A549 (cell line): ENCODE measurements around the gene PLK5. TPM values are rescaled to one million over a fixed set of nuclear protein-coding genes. Genes with fewer than 3 reads are reported as not detected.
A peak's percentile ranks its signal among the peaks of the same experiment; 100 is the strongest.

Source experiments
- ATAC-seq, 2 experiments: fragments of 200-7000 bp in 1 of 2; fragments of >200 bp in 1 of 2; cut with Nextera tagmentation in 1 of 2; cut with Tn5 transposase in 1 of 2; 3 replicates each; pipeline versions ENCODE4 v1.8.0 to v1.9.1; 2018 to 2020; ENCODE audit warnings: mild to moderate bottlenecking in 1 of 2, moderate library complexity in 1 of 2
- CTCF ChIA-PET: fragments of 300-600 bp; sonication (Branson Sonifier 250); formaldehyde crosslinking; extraction: SDS; loops from one replicate; lab custom pipeline; 2021; ENCODE audit warnings: antibody characterized with exemption, inconsistent platforms; lab: Yijun Ruan, JAX
- POLR2A ChIA-PET: fragments of 350-600 bp; formaldehyde crosslinking; extraction: SDS; loops from one replicate; lab custom pipeline; 2021; ENCODE audit warnings: antibody characterized with exemption, inconsistent platforms; lab: Yijun Ruan, JAX
- DNase-seq, 2 experiments: peaks; one replicate each; pipeline versions ENCODE4 v3.0.0 to v3.0.0-alpha.2; 2011 to 2016; ENCODE audit warnings: low read depth in 1 of 2, low spot score in 1 of 2
- FAIRE-seq: peaks from 2 replicates; lab custom pipeline; 2011; peaks lifted over from hg19 to GRCh38; lab: Jason Lieb, UNC
- H3K27ac ChIP-seq, 2 experiments: fragments of >200 bp; sonication (Bioruptor Twin); formaldehyde crosslinking; 3 replicates each; pipeline ENCODE4 v1.5.1; 2016 to 2017
- H3K4me1 ChIP-seq: fragments of >200 bp; sonication (Bioruptor Twin); formaldehyde crosslinking; 3 replicates; pipeline ENCODE4 v1.6.1; 2016
- H3K4me2 ChIP-seq: fragments of >200 bp; sonication (Bioruptor Twin); formaldehyde crosslinking; 3 replicates; pipeline ENCODE4 v1.6.1; 2016
- H3K4me3 ChIP-seq: fragments of >200 bp; sonication (Bioruptor Twin); formaldehyde crosslinking; 3 replicates; pipeline ENCODE4 v1.5.1; 2016
- H3K9me3 ChIP-seq: fragments of >200 bp; sonication (Bioruptor Twin); formaldehyde crosslinking; 3 replicates; pipeline ENCODE4 v1.6.1; 2016
- CBX8 ChIP-seq: fragments of 200-600 bp; sonication (generic); IDR thresholded peaks from 2 replicates; pipeline ENCODE4 v1.6.1; 2016
- E2F6 ChIP-seq: IDR thresholded peaks from 2 replicates; pipeline ENCODE4 v1.6.1; 2012; ENCODE audit warnings: low read depth, borderline replicate concordance
- ELK1 ChIP-seq: fragments of 150-350 bp; IDR thresholded peaks from 2 replicates; pipeline ENCODE4 v1.6.1; 2014; ENCODE audit warnings: low read depth, mild to moderate bottlenecking, low read length
- FOSB ChIP-seq: fragments of 250-450 bp; sonication (Bioruptor Pico); IDR thresholded peaks from 2 replicates; pipeline ENCODE4 v1.5.0; 2020; ENCODE audit warnings: mild to moderate bottlenecking, moderate library complexity
- HEYL ChIP-seq: fragments of 250-450 bp; sonication (Bioruptor Pico); IDR thresholded peaks from 2 replicates; pipeline ENCODE4 v1.8.0; 2021; ENCODE audit warnings: mild to moderate bottlenecking, moderate library complexity
- HOXB5 ChIP-seq: fragments of 250-450 bp; sonication (Bioruptor Pico); IDR thresholded peaks from 2 replicates; pipeline ENCODE4 v1.5.0; 2020; ENCODE audit warnings: mild to moderate bottlenecking, moderate library complexity
- JUN ChIP-seq, 2 experiments: fragments of >200 bp; sonication (Bioruptor Twin); formaldehyde crosslinking; IDR thresholded peaks; 2 replicates in 1 of 2; 3 replicates in 1 of 2; pipeline ENCODE4 v1.6.1; 2016 to 2017
- JUNB ChIP-seq: fragments of >200 bp; sonication (Bioruptor Twin); formaldehyde crosslinking; IDR thresholded peaks from 2 replicates; pipeline ENCODE4 v1.6.1; 2016
- KDM1A ChIP-seq: fragments of 200-600 bp; sonication (generic); IDR thresholded peaks from 2 replicates; pipeline ENCODE4 v1.6.1; 2016; ENCODE audit warnings: low read depth, mild to moderate bottlenecking
- KDM5A ChIP-seq: fragments of 200-600 bp; sonication (generic); IDR thresholded peaks from 2 replicates; pipeline ENCODE4 v1.6.1; 2016; ENCODE audit warnings: antibody characterized with exemption, mild to moderate bottlenecking
- MAX ChIP-seq: IDR thresholded peaks from 2 replicates; pipeline ENCODE4 v1.6.1; 2012
- MAZ ChIP-seq: fragments of 150-350 bp; IDR thresholded peaks from 2 replicates; pipeline ENCODE4 v1.6.1; 2014; ENCODE audit warnings: antibody characterized with exemption, low read depth, low read length, borderline replicate concordance
- MYC ChIP-seq: IDR thresholded peaks from 2 replicates; pipeline ENCODE4 v1.6.1; 2012; ENCODE audit warnings: mild to moderate bottlenecking, inconsistent platforms, low read length, improper control_type of control experiment, borderline replicate concordance
- NFE2L2 ChIP-seq: fragments of 150-350 bp; conservative IDR thresholded peaks from 2 replicates; pipeline ENCODE4 v1.6.1; 2014; ENCODE audit warnings: low read length
- NPAS2 ChIP-seq: fragments of 250-450 bp; sonication (Bioruptor Pico); IDR thresholded peaks from 2 replicates; pipeline ENCODE4 v1.8.0; 2022; ENCODE audit warnings: mild to moderate bottlenecking, moderate library complexity, borderline replicate concordance
- PBX3 ChIP-seq: IDR thresholded peaks from 2 replicates; pipeline ENCODE4 v1.6.1; 2012
- POLR2AphosphoS2 ChIP-seq: conservative IDR thresholded peaks from 2 replicates; pipeline ENCODE4 v1.6.1; 2012; ENCODE audit warnings: low read length, improper control_type of control experiment, inconsistent platforms
- RAD21 ChIP-seq, 2 experiments: fragments of >200 bp in 1 of 2; sonication (Bioruptor Twin) in 1 of 2; formaldehyde crosslinking in 1 of 2; IDR thresholded peaks in 1 of 2; conservative IDR thresholded peaks in 1 of 2; 2 replicates in 1 of 2; 3 replicates in 1 of 2; pipeline ENCODE4 v1.6.1; 2012 to 2018; ENCODE audit warnings: inconsistent platforms in 1 of 2
- RCOR1 ChIP-seq: fragments of 150-350 bp; IDR thresholded peaks from 2 replicates; pipeline ENCODE4 v1.6.1; 2014; ENCODE audit warnings: antibody characterized with exemption, low read length, low read depth
- REST ChIP-seq: fragments of 200-600 bp; sonication (generic); IDR thresholded peaks from 2 replicates; pipeline ENCODE4 v1.6.1; 2016; ENCODE audit warnings: antibody characterized with exemption, mild to moderate bottlenecking, moderate library complexity
- RNF2 ChIP-seq: fragments of 200-600 bp; sonication (generic); IDR thresholded peaks from 2 replicates; pipeline ENCODE4 v1.6.1; 2016; ENCODE audit warnings: low read depth, mild to moderate bottlenecking, antibody characterized with exemption, moderate library complexity, borderline replicate concordance
- ZC3H11A ChIP-seq: fragments of 450-650 bp; IDR thresholded peaks from 2 replicates; pipeline ENCODE4 v1.6.1; 2014; ENCODE audit warnings: antibody characterized with exemption, mild to moderate bottlenecking
- ZFP36 ChIP-seq: fragments of 450-650 bp; IDR thresholded peaks from 2 replicates; pipeline ENCODE4 v1.6.1; 2014; ENCODE audit warnings: borderline replicate concordance; ENCODE audit not compliant: partially characterized antibody
- ZSCAN20 ChIP-seq: fragments of 250-450 bp; sonication (Bioruptor Pico); IDR thresholded peaks from 2 replicates; pipeline ENCODE4 v1.8.0; 2022; ENCODE audit warnings: mild to moderate bottlenecking, moderate library complexity
- WGBS: methylation state at CpG from one replicate; pipeline ENCODE4 v1.1.6; 2017; ENCODE audit errors: missing lambda C conversion rate; 5-methylcytosine and 5-hydroxymethylcytosine counted together
- polyA minus RNA-seq: library from RNA; depleted of rRNA, polyadenylated mRNA; stranded (reverse); fragments of >200 nt; gene quantifications from 2 replicates; pipeline ENCODE4 v1.2.3, GENCODE V29; 2011; rRNA and poly(A)+ RNA removed
- polyA plus RNA-seq, 4 experiments: library from polyadenylated mRNA; depleted of rRNA in 3 of 4; stranded (reverse); fragments of >200 nt; fragmentation: RNase III in 1 of 4; extraction: RNeasy Plus Mini Kit Qiagen cat#74134 plus additional on column Dnase treatment in 1 of 4; gene quantifications; 2 replicates in 3 of 4; 3 replicates in 1 of 4; pipeline ENCODE4 v1.2.3, GENCODE V29; 2011 to 2017

The PLK5 gene
- polyA plus RNA-seq (2011; rRNA removed) (not detected in 2 replicates), polyA plus RNA-seq (2017; fragmentation: RNase III; extraction: RNeasy Plus Mini Kit Qiagen cat#74134 plus additional on column Dnase treatment) (not detected in 3 replicates), polyA minus RNA-seq (not detected in 2 replicates)
- polyA plus RNA-seq (2012; cell fraction: cytosol; rRNA removed) = not detected in 2 replicates
- 0.08 and 0.11 TPM in 2 replicates for polyA plus RNA-seq (2012; cell fraction: nucleus; rRNA removed)

- no peak for DNase-seq
- no peak for ATAC-seq
- WGBS = 85% methylated on average over 20 of the region's 92 CpGs
- Histone ChIP-seq H3K4me2 (peak within 1 kb of the TSS; percentile 30; the same call in 1 of the 3 replicates), H3K27ac (no peak within 1 kb of the TSS), H3K4me3 (no peak within 1 kb of the TSS), H3K9me3 (no peaks in the 10 kb centered on the region), H3K4me1 (no peaks in the 10 kb centered on the region)
- FAIRE-seq = no peak
- TF ChIP-seq RNF2 (no peak), MAX (no peak), JUNB (no peak), RAD21 (conservative IDR thresholded peaks at IDR 0.05 in 1 of 2, IDR thresholded peaks at IDR 0.05 in 1 of 2) (no peak), NPAS2 (CRISPR knock-in tag) (no peak), POLR2AphosphoS2 (no peak), ZC3H11A (no peak), KDM5A (no peak), MYC (no peak), PBX3 (no peak), KDM1A (no peak), ZSCAN20 (CRISPR knock-in tag) (no peak), ZFP36 (no peak), CBX8 (no peak), REST (no peak)
- CTCF ChIA-PET = interaction anchor here (1.0 to 1.7 kb wide), 2 partner anchors 23 to 78 kb away, joined by 3 to 7 read pairs; no protein-coding TSS in a partner anchor
- POLR2A ChIA-PET = no interaction called here
These were observed at the start of gene PLK5 for GRCh38 chr19:1523412-1524286. TSS of gene PLK5 (plus strand) at chr19:1524077. CDS start at chr19:1526997, 2,920 bp downstream.

GRCh38 chr19:1474765-1475351 is 49.0 kb upstream of the PLK5 start:
- ChIA-PET CTCF (interaction anchor here (1.2 kb wide), 1 partner anchor 10 kb away, joined by 3 read pairs; no protein-coding TSS in a partner anchor), POLR2A (interaction anchor here (0.6 kb wide), 1 partner anchor 16 kb away, joined by 3 read pairs; the partner anchor contains the start of genes PCSK4 and REEP6)
- no peak overlapping the region for H3K27ac ChIP-seq
- H3K4me1 ChIP-seq = peaks cover 14% of the 10 kb centered on the region
- H3K9me3 ChIP-seq = no peaks in the 10 kb centered on the region
- ATAC-seq (no peak), DNase-seq (no peak), FAIRE-seq (no peak)
- TF ChIP-seq ELK1 = no peak
- no peak for TF ChIP-seq PBX3
- TF ChIP-seq JUN (IDR thresholded peaks at IDR 0.05) = no peak
- no peak for TF ChIP-seq CBX8
- no peak for TF ChIP-seq ZSCAN20 (CRISPR knock-in tag)
- TF ChIP-seq HOXB5 = no peak
- no peak for TF ChIP-seq ZC3H11A
- no peak for TF ChIP-seq MAZ
- no peak for TF ChIP-seq HEYL (CRISPR knock-in tag)
- TF ChIP-seq RNF2 = no peak
- no peak for TF ChIP-seq NFE2L2
- no peak for TF ChIP-seq POLR2AphosphoS2
- TF ChIP-seq E2F6 = no peak
- TF ChIP-seq FOSB (CRISPR knock-in tag) = no peak
- no peak for TF ChIP-seq RCOR1
- H3K4me2 ChIP-seq = no peak overlapping the region
- WGBS = 95% methylated on average over 17 of the region's 26 CpGs
- H3K4me3 ChIP-seq = no peak overlapping the region
